ENCODE data around the gene WDR5B. TPM values are rescaled to one million over a fixed set of nuclear protein-coding genes. Genes with fewer than 3 reads are reported as not detected.

WDR5B gene
- total RNA-seq, 2 donors from 2014 or later, result 3.8 to 6.2 TPM

- TF ChIP-seq CTCF (IDR thresholded peaks at IDR 0.05), result no peak
These were observed 6.4 kb downstream of the WDR5B start for GRCh38 chr3:122409446-122409845.

GRCh38 chr3:122407946-122408345 is 7.9 kb downstream of the WDR5B start:
- DNase-seq (ENCODE audit: low spot score), result no peak
- Histone ChIP-seq H3K4me1 (ENCODE audit: control insufficient read depth in 1 of 2, low read depth in 2 of 2) (no peaks in the 10 kb centered on the region), H3K27ac (no peak overlapping the region), H3K36me3 (peaks cover 29% of the 10 kb centered on the region), H3K27me3 (replicated peaks; ENCODE audit: insufficient read depth) (no peaks in the 10 kb centered on the region), H3K4me3 (no peak overlapping the region), H3K9me3 (no peaks in the 10 kb centered on the region)
- no peak for ATAC-seq (ENCODE audit: insufficient number of reproducible peaks, low FRiP score, low read depth)
- no peak for TF ChIP-seq CTCF (IDR thresholded peaks at IDR 0.05)

More at GRCh38 chr3:122409446-122409845, 6.4 kb downstream of the WDR5B start:
- no peaks in the 10 kb centered on the region for H3K27me3 ChIP-seq (replicated peaks; ENCODE audit: insufficient read depth)
- no peaks in the 10 kb centered on the region for H3K9me3 ChIP-seq
- peaks cover 23% of the 10 kb centered on the region for H3K36me3 ChIP-seq
- DNase-seq (ENCODE audit: low spot score), result no peak
- H3K4me3 ChIP-seq, result no peak overlapping the region
- H3K4me1 ChIP-seq (ENCODE audit: control insufficient read depth in 1 of 2, low read depth in 2 of 2), result peaks cover 1 to 3% of the 10 kb centered on the region in 2 donors
- no peak overlapping the region for H3K27ac ChIP-seq
- ATAC-seq (ENCODE audit: insufficient number of reproducible peaks, low FRiP score, low read depth), result no peak

GRCh38 chr3:122406198-122406597 is 9.7 kb downstream of the WDR5B start:
- Histone ChIP-seq H3K9me3 (no peaks in the 10 kb centered on the region), H3K4me1 (ENCODE audit: control insufficient read depth in 1 of 2, low read depth in 2 of 2) (no peaks in the 10 kb centered on the region), H3K4me3 (no peak overlapping the region), H3K27ac (no peak overlapping the region), H3K27me3 (replicated peaks; ENCODE audit: insufficient read depth) (no peaks in the 10 kb centered on the region), H3K36me3 (peaks cover 29% of the 10 kb centered on the region)
- no peak for TF ChIP-seq CTCF (IDR thresholded peaks at IDR 0.05)
- DNase-seq (ENCODE audit: low spot score) (no peak), ATAC-seq (ENCODE audit: insufficient number of reproducible peaks, low FRiP score, low read depth) (no peak)

GRCh38 chr3:122405015-122405414 is 10.8 kb downstream of the WDR5B start:
- no peaks in the 10 kb centered on the region for H3K27me3 ChIP-seq (replicated peaks; ENCODE audit: insufficient read depth)
- H3K4me3 ChIP-seq, result no peak overlapping the region
- peaks cover 29% of the 10 kb centered on the region for H3K36me3 ChIP-seq
- H3K27ac ChIP-seq, result no peak overlapping the region
- ATAC-seq (ENCODE audit: insufficient number of reproducible peaks, low FRiP score, low read depth) (no peak), DNase-seq (ENCODE audit: low spot score) (no peak)
- no peaks in the 10 kb centered on the region for H3K4me1 ChIP-seq (ENCODE audit: control insufficient read depth in 1 of 2, low read depth in 2 of 2)
- H3K9me3 ChIP-seq, result no peaks in the 10 kb centered on the region
- no peak for TF ChIP-seq CTCF (IDR thresholded peaks at IDR 0.05)

GRCh38 chr3:122403489-122403888 is 12.4 kb downstream of the WDR5B start:
- no peaks in the 10 kb centered on the region for H3K27me3 ChIP-seq (replicated peaks; ENCODE audit: insufficient read depth)
- H3K36me3 ChIP-seq, result peaks cover 18% of the 10 kb centered on the region
- TF ChIP-seq CTCF (IDR thresholded peaks at IDR 0.05), result no peak
- H3K4me3 ChIP-seq, result no peak overlapping the region
- ATAC-seq (ENCODE audit: insufficient number of reproducible peaks, low FRiP score, low read depth) (no peak), DNase-seq (ENCODE audit: low spot score) (no peak)
- no peak overlapping the region for H3K27ac ChIP-seq
- no peaks in the 10 kb centered on the region for H3K9me3 ChIP-seq
- H3K4me1 ChIP-seq (ENCODE audit: control insufficient read depth in 1 of 2, low read depth in 2 of 2), result no peaks in the 10 kb centered on the region
